HepG2 (cell line): ENCODE measurements around the gene ZNF792. TPM values are rescaled to one million over a fixed set of nuclear protein-coding genes. Genes with fewer than 3 reads are reported as not detected.

Source experiments
- ARNT ChIP-seq: fragments of 450-650 bp; IDR thresholded peaks from 2 replicates; pipeline ENCODE4 v1.6.1; 2017
- ATRX ChIP-seq: sonication (generic); formaldehyde crosslinking; IDR thresholded peaks from 2 replicates; pipeline ENCODE4 v1.4.0; 2020; ENCODE audit warnings: missing genetic modification reagents, borderline replicate concordance
- BCLAF1 ChIP-seq: fragments of 450-650 bp; IDR thresholded peaks from 2 replicates; pipeline ENCODE4 v1.6.1; 2017; ENCODE audit warnings: mild to moderate bottlenecking
- BORCS8-MEF2B ChIP-seq: sonication (generic); formaldehyde crosslinking; IDR thresholded peaks from 2 replicates; pipeline ENCODE4 v1.8.0; 2022; ENCODE audit warnings: mild to moderate bottlenecking, missing genetic modification reagents
- FOXO4 ChIP-seq: sonication (generic); formaldehyde crosslinking; conservative IDR thresholded peaks from 2 replicates; pipeline ENCODE4 v1.8.1; 2023; ENCODE audit warnings: missing genetic modification reagents
- GTF2F1 ChIP-seq: fragments of 150-350 bp; IDR thresholded peaks from 2 replicates; pipeline ENCODE4 v1.6.1; 2014; ENCODE audit warnings: low read length
- KLF16 ChIP-seq, 2 experiments: sonication (generic) in 1 of 2; formaldehyde crosslinking in 1 of 2; IDR thresholded peaks; 2 replicates each; pipeline versions ENCODE4 v1.6.1 to v1.8.0; 2016 to 2023; ENCODE audit warnings: missing genetic modification reagents in 2 of 2, missing compliant biosample characterization in 1 of 2
- NFYB ChIP-seq: sonication (generic); formaldehyde crosslinking; IDR thresholded peaks from 2 replicates; pipeline ENCODE4 v1.4.0; 2020; ENCODE audit warnings: missing genetic modification reagents
- POLR2A ChIP-seq, 2 experiments: IDR thresholded peaks; 2 replicates each; pipeline ENCODE4 v1.6.1; 2011; ENCODE audit warnings: low read depth in 2 of 2, low read length in 2 of 2, mild to moderate bottlenecking in 1 of 2, moderate library complexity in 1 of 2; ENCODE audit not compliant: insufficient read depth in 1 of 2
- SALL1 ChIP-seq: sonication (generic); formaldehyde crosslinking; IDR thresholded peaks from 2 replicates; pipeline ENCODE4 v1.8.0; 2022; ENCODE audit warnings: mild to moderate bottlenecking, missing genetic modification reagents
- SATB2 ChIP-seq: sonication (generic); formaldehyde crosslinking; IDR thresholded peaks from 2 replicates; pipeline ENCODE4 v1.5.0; 2020; ENCODE audit warnings: missing genetic modification reagents
- SMYD3 ChIP-seq: sonication (generic); formaldehyde crosslinking; IDR thresholded peaks from 2 replicates; pipeline ENCODE4 v1.8.1; 2023; ENCODE audit warnings: mild to moderate bottlenecking, missing genetic modification reagents
- SPEN ChIP-seq: sonication (generic); formaldehyde crosslinking; IDR thresholded peaks from 2 replicates; pipeline ENCODE4 v1.5.1; 2020; ENCODE audit warnings: low read depth, mild to moderate bottlenecking, missing genetic modification reagents
- SRY ChIP-seq: sonication (generic); formaldehyde crosslinking; IDR thresholded peaks from 2 replicates; pipeline ENCODE4 v1.8.0; 2022; ENCODE audit warnings: mild to moderate bottlenecking, missing genetic modification reagents
- YEATS4 ChIP-seq: sonication (generic); formaldehyde crosslinking; IDR thresholded peaks from 2 replicates; pipeline ENCODE4 v1.4.0; 2020; ENCODE audit warnings: missing genetic modification reagents, borderline replicate concordance
- polyA plus RNA-seq, 8 experiments: library from polyadenylated mRNA; depleted of rRNA in 3 of 8; stranded (reverse) in 7 of 8; unstranded in 1 of 8; fragments of >200 nt; fragmentation: Illumina TruSeq in 4 of 8; extraction: Trizol in 4 of 8; gene quantifications; 2 replicates each; pipeline versions ENCODE4 v1.2.1 to v1.2.3, GENCODE V29; 2011 to 2016; ENCODE audit warnings: low read depth in 4 of 8, missing spikeins in 1 of 8, mixed read lengths in 1 of 8; ENCODE audit not compliant: insufficient read depth in 1 of 8
- total RNA-seq, 5 experiments: library from RNA; depleted of rRNA; stranded (reverse); fragments of >200 nt; fragmentation: Illumina TruSeq; extraction: Trizol; gene quantifications; 2 replicates each; pipeline ENCODE4 v1.2.3, GENCODE V29; 2016; ENCODE audit warnings: low read depth in 1 of 5
- TF ChIP-seq, protein P1 (sequence below): sonication (generic); formaldehyde crosslinking; IDR thresholded peaks from 2 replicates; pipeline ENCODE4 v1.8.0; 2022; ENCODE audit warnings: mild to moderate bottlenecking, missing genetic modification reagents, borderline replicate concordance
- TF ChIP-seq, protein P2 (sequence below): sonication (generic); formaldehyde crosslinking; IDR thresholded peaks from 2 replicates; pipeline ENCODE4 v1.4.0; 2020; ENCODE audit warnings: missing genetic modification reagents
- TF ChIP-seq, protein P3 (sequence below): sonication (generic); formaldehyde crosslinking; IDR thresholded peaks from 2 replicates; pipeline ENCODE4 v1.4.0; 2020; ENCODE audit warnings: low read depth, mild to moderate bottlenecking, missing genetic modification reagents
- TF ChIP-seq, protein P4 (sequence below): IDR thresholded peaks from 2 replicates; pipeline ENCODE4 v1.6.1; 2016; ENCODE audit warnings: low read depth, control low read depth

ZNF792 gene
- total and polyA plus RNA-seq, 2 of the 13 experiments (the other 11 are each of a cell fraction or from before 2014, with no cell fraction given): 5.5 to 11.5 TPM

GRCh38 chr19:34962687-34963572 is 1.1 kb downstream of the ZNF792 start (continued):
- TF ChIP-seq BCLAF1: no peak
- no peak for TF ChIP-seq ARNT
- 0 out of 2 replicates have a peak, but pooled peaks have one; percentile 10 for TF ChIP-seq NFYB (CRISPR knock-in tag)
- TF ChIP-seq YEATS4 (CRISPR knock-in tag): 0 out of 2 replicates have a peak, but pooled peaks have one; percentile 11
- TF ChIP-seq, protein P1, sequence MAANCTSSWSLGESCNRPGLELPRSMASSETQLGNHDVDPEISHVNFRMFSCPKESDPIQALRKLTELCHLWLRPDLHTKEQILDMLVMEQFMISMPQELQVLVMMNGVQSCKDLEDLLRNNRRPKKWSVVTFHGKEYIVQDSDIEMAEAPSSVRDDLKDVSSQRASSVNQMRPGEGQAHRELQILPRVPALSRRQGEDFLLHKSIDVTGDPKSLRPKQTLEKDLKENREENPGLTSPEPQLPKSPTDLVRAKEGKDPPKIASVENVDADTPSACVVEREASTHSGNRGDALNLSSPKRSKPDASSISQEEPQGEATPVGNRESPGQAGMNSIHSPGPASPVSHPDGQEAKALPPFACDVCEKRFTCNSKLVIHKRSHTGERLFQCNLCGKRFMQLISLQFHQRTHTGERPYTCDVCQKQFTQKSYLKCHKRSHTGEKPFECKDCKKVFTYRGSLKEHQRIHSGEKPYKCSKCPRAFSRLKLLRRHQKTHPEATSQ (CRISPR knock-in tag): 0 out of 2 replicates have a peak, but pooled peaks have one; percentile 32
- TF ChIP-seq, protein P2, sequence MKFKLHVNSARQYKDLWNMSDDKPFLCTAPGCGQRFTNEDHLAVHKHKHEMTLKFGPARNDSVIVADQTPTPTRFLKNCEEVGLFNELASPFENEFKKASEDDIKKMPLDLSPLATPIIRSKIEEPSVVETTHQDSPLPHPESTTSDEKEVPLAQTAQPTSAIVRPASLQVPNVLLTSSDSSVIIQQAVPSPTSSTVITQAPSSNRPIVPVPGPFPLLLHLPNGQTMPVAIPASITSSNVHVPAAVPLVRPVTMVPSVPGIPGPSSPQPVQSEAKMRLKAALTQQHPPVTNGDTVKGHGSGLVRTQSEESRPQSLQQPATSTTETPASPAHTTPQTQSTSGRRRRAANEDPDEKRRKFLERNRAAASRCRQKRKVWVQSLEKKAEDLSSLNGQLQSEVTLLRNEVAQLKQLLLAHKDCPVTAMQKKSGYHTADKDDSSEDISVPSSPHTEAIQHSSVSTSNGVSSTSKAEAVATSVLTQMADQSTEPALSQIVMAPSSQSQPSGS: no peak
- TF ChIP-seq, protein P3, sequence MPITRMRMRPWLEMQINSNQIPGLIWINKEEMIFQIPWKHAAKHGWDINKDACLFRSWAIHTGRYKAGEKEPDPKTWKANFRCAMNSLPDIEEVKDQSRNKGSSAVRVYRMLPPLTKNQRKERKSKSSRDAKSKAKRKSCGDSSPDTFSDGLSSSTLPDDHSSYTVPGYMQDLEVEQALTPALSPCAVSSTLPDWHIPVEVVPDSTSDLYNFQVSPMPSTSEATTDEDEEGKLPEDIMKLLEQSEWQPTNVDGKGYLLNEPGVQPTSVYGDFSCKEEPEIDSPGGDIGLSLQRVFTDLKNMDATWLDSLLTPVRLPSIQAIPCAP (CRISPR knock-in tag): no peak
- TF ChIP-seq, protein P4, sequence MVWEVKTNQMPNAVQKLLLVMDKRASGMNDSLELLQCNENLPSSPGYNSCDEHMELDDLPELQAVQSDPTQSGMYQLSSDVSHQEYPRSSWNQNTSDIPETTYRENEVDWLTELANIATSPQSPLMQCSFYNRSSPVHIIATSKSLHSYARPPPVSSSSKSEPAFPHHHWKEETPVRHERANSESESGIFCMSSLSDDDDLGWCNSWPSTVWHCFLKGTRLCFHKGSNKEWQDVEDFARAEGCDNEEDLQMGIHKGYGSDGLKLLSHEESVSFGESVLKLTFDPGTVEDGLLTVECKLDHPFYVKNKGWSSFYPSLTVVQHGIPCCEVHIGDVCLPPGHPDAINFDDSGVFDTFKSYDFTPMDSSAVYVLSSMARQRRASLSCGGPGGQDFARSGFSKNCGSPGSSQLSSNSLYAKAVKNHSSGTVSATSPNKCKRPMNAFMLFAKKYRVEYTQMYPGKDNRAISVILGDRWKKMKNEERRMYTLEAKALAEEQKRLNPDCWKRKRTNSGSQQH (CRISPR knock-in tag): 0 out of 2 replicates have a peak, but pooled peaks have one; percentile 30
- 0 out of 4 replicates have a peak, but pooled peaks of 1 of the 2 experiments have one; percentile 3 for TF ChIP-seq KLF16 (CRISPR knock-in tag; IDR thresholded peaks at IDR 0.05)
- no peak for TF ChIP-seq SPEN
- TF ChIP-seq BORCS8-MEF2B (CRISPR knock-in tag): peak; percentile 11; the same call in 1 of the 2 replicates
- 0 out of 2 replicates have a peak, but pooled peaks have one; percentile 51 for TF ChIP-seq FOXO4 (CRISPR knock-in tag)
- TF ChIP-seq SRY: 0 out of 2 replicates have a peak, but pooled peaks have one; percentile 54
- TF ChIP-seq SATB2: no peak
- no peak for TF ChIP-seq GTF2F1
- no peak for TF ChIP-seq POLR2A (IDR thresholded peaks at IDR 0.05; ENCODE audit: insufficient read depth in 1 of 2, low read depth in 2 of 2, low read length in 2 of 2)
- TF ChIP-seq SMYD3 (CRISPR knock-in tag): no peak; the same call in 1 of the 2 replicates
- TF ChIP-seq SALL1 (CRISPR knock-in tag): peak; percentile 11; the same call in 1 of the 2 replicates
- no peak for TF ChIP-seq ATRX (CRISPR knock-in tag)
